Measurements from ENCODE around the gene SRP9. TPM values are rescaled to one million over a fixed set of nuclear protein-coding genes. Genes with fewer than 3 reads are reported as not detected.

SRP9 gene
- total and polyA plus RNA-seq, 10 donors, result 145 to 269 (median 169) TPM

GRCh38 chr1:225769687-225770086 lies 7.9 kb upstream of the SRP9 start:
- Histone ChIP-seq H3K27ac (peak overlapping the region in 3 of 8 donors; percentile 59 to 69 (median 61)), H3K4me1 (peaks cover 11 to 87% (median 60%) of the 10 kb centered on the region in 6 donors), H3K27me3 (replicated peaks in 1 of 7) (no peaks in the 10 kb centered on the region), H3K4me3 (no peak overlapping the region), H3K9me3 (no peaks in the 10 kb centered on the region), H3K36me3 (no peaks in the 10 kb centered on the region)
- TF ChIP-seq, protein P1, sequence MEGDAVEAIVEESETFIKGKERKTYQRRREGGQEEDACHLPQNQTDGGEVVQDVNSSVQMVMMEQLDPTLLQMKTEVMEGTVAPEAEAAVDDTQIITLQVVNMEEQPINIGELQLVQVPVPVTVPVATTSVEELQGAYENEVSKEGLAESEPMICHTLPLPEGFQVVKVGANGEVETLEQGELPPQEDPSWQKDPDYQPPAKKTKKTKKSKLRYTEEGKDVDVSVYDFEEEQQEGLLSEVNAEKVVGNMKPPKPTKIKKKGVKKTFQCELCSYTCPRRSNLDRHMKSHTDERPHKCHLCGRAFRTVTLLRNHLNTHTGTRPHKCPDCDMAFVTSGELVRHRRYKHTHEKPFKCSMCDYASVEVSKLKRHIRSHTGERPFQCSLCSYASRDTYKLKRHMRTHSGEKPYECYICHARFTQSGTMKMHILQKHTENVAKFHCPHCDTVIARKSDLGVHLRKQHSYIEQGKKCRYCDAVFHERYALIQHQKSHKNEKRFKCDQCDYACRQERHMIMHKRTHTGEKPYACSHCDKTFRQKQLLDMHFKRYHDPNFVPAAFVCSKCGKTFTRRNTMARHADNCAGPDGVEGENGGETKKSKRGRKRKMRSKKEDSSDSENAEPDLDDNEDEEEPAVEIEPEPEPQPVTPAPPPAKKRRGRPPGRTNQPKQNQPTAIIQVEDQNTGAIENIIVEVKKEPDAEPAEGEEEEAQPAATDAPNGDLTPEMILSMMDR (IDR thresholded peaks at IDR 0.05 in 8 of 11, conservative IDR thresholded peaks at IDR 0.05 in 3 of 11), result no peak
- TF ChIP-seq POLR2A (IDR thresholded peaks at IDR 0.05) (no peak), POLR2AphosphoS5 (IDR thresholded peaks at IDR 0.05) (no peak)
- 84 to 93% (median 89%) methylated on average over 5 of the region's 5 CpGs for WGBS, 5 donors
- DNase-seq, result no peak
- intact Hi-C loops (cut with DNase I; ENCODE audit: low total_unique reads), result loop anchor here (5.0 to 10.0 kb wide), 3 partner anchors 115 to 217 kb away; partner anchors contain the start of gene ENAH

DNA sequence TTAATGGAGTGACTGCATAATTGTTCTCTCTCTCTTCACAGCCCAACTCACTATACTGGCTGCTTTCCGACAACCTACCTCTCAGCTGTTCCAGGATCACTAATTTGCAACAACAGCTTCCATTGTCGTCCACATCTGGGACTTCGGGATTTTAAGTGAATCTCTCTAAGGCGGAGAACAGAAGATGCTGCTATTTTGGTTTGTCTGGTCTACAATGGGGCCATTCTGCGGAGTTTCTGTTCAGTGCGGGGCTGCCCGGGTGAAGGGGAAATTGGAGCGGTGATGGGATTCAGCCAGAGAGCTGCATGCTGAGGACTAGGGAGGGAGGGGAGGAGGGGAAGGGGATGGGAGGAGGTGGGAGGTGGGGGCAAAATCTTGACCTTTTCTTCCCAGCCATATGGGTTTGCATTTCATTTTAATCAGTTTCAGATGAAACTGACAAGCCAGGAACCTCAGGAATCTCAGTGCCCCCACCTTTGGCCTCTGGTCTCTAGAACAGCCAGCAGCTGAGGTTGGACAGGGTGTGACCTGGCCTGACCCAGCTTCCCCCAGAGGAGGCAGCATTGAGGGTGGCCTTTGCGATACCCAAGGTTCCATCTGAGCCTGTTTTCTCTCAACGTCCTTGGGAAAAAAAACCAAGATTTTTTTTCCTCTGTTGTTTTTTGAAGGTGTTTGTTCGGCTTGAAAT lies 6.9 kb upstream of the SRP9 start:
- Histone ChIP-seq H3K36me3 (no peaks in the 10 kb centered on the region), H3K4me1 (peaks cover 7 to 87% (median 50%) of the 10 kb centered on the region in 6 donors), H3K27ac (peak overlapping the region in 7 of 8 donors; percentile 28 to 65 (median 59)), H3K9me3 (no peaks in the 10 kb centered on the region), H3K27me3 (replicated peaks in 1 of 7) (no peaks in the 10 kb centered on the region), H3K4me3 (no peak overlapping the region)
- intact Hi-C loops (cut with DNase I; ENCODE audit: low total_unique reads), result loop anchor here (5.0 to 10.0 kb wide), 2 partner anchors 204 to 218 kb away; no protein-coding TSS in a partner anchor
- TF ChIP-seq POLR2A (IDR thresholded peaks at IDR 0.05) (no peak), POLR2AphosphoS5 (IDR thresholded peaks at IDR 0.05) (peak in 1 of 3 donors; percentile 36)
- DNase-seq, result no peak
- WGBS, 5 donors, result 65 to 83% (median 76%) methylated on average over 11 of the region's 11 CpGs

DNA sequence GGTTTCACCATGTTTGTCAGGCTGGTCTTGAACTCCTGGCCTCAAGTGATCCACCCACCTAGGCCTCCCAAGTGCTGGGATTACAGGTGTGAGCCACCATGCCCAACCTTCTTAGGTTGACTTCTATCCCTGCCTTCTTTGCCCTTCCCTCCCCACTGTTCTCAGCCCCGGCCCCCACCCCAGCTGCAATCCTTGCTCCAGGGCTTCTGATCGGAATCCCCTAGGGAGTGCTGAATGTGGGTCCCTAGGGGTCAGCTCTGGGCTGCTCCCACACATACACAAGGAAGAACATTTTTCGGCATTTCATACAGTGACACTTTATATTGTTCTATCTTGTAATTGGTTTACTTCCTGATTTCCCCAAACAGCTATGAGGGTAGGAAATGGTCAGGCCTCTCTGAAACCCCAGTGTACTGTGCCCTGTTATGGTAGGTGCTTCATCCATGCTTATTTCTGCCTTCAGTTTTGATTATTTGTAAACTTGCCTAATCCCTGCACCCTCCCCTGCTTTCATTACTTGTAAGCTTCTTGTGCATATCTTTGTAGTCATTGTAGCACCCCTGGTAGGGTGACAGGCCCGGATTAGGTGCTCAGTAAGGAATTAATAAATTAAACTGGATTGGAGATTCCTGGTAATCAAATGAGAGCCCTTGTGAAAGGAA lies 5.8 kb upstream of the SRP9 start:
- 53 to 83% (median 62%) methylated on average over 4 of the region's 4 CpGs for WGBS, 5 donors
- no peak for DNase-seq
- H3K36me3 ChIP-seq, result no peaks in the 10 kb centered on the region
- H3K4me1 ChIP-seq, result peaks cover 6 to 87% (median 45%) of the 10 kb centered on the region in 6 donors
- intact Hi-C loops (cut with DNase I; ENCODE audit: low total_unique reads), result loop anchor here (5.0 to 10.0 kb wide), 2 partner anchors 203 to 219 kb away; no protein-coding TSS in a partner anchor
- H3K27ac ChIP-seq, result peak overlapping the region in 7 of 8 donors; percentile 28 to 65 (median 59)
- no peaks in the 10 kb centered on the region for H3K27me3 ChIP-seq (replicated peaks in 1 of 7)
- no peak overlapping the region for H3K4me3 ChIP-seq
- TF ChIP-seq, protein P1 (IDR thresholded peaks at IDR 0.05 in 8 of 11, conservative IDR thresholded peaks at IDR 0.05 in 3 of 11), result no peak
- TF ChIP-seq POLR2A (IDR thresholded peaks at IDR 0.05) (no peak), POLR2AphosphoS5 (IDR thresholded peaks at IDR 0.05) (no peak)
- no peaks in the 10 kb centered on the region for H3K9me3 ChIP-seq

DNA sequence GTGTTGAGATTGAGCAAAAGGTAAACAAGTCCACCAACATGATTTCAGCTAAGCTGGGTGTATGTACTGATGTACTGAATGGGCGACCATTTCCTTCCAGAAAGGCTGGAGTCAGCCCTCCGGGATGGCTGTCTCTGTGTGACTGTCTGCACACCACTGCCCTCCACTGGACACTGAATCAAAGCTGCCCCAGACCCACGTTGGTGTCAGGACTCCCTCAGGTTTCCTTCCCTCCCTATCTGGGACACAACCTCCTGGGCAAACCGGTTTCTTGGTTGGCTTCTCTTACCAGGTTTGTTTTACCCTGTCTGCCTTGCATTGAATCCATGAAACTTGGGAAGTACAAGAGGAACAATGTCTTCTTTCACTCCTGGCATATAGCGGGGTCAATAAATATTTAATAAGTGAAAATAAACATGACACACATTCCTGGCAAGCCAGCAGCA lies 5.3 kb upstream of the SRP9 start:
- H3K4me1 ChIP-seq, result peaks cover under 1 to 87% (median 46%) of the 10 kb centered on the region in 6 donors
- H3K36me3 ChIP-seq, result no peaks in the 10 kb centered on the region
- TF ChIP-seq POLR2A (IDR thresholded peaks at IDR 0.05) (no peak), POLR2AphosphoS5 (IDR thresholded peaks at IDR 0.05) (peak in 2 of 3 donors; percentile 34 to 47)
- TF ChIP-seq, protein P1 (IDR thresholded peaks at IDR 0.05 in 8 of 11, conservative IDR thresholded peaks at IDR 0.05 in 3 of 11), result peak; percentile 34 to 88 (median 74)
- no peak overlapping the region for H3K4me3 ChIP-seq
- WGBS, 5 donors, result 27 to 35% (median 32%) methylated on average over 5 of the region's 5 CpGs
- peak overlapping the region in 6 of 8 donors; percentile 28 to 65 (median 60) for H3K27ac ChIP-seq
- intact Hi-C loops (cut with DNase I; ENCODE audit: low total_unique reads), result loop anchor here (5.0 to 10.0 kb wide), 2 partner anchors 202 to 220 kb away; no protein-coding TSS in a partner anchor
- H3K9me3 ChIP-seq, result no peaks in the 10 kb centered on the region
- DNase-seq, result peak; percentile 82
- no peaks in the 10 kb centered on the region for H3K27me3 ChIP-seq (replicated peaks in 1 of 7)

Data from spleen (tissue), 11 donors.